ENCODE results near the gene ASL.
"Not testable (repeated sequence)": the region's sequence is repeated elsewhere in the genome, so short reads cannot be mapped to it uniquely, and the experiment has no call there.

Gene ASL

GRCh38 chr7:66119245-66119850 is 43.7 kb downstream of the ASL start:
- DNase-seq = no peak

GRCh38 chr7:66123175-66123528 is 47.5 kb downstream of the ASL start:
- DNase-seq = no peak

- not testable (repeated sequence) for DNase-seq
Measured at GRCh38 chr7:66124569-66124861, 48.9 kb downstream of the ASL start.

- DNase-seq = no peak
Measured at GRCh38 chr7:66125052-66125694, 49.6 kb downstream of the ASL start.

- not testable (repeated sequence) for DNase-seq
Measured at GRCh38 chr7:66125781-66126352, 50.2 kb downstream of the ASL start.

GRCh38 chr7:66127172-66127571 is 51.6 kb downstream of the ASL start:
- not testable (repeated sequence) for DNase-seq

GRCh38 chr7:66138994-66139752 is 63.6 kb downstream of the ASL start:
- no peak for DNase-seq

GRCh38 chr7:66140924-66141323 is 65.3 kb downstream of the ASL start:
- DNase-seq = no peak

- DNase-seq = no peak
Measured at GRCh38 chr7:66142334-66142733, 66.7 kb downstream of the ASL start.

- no peak for DNase-seq
Measured at GRCh38 chr7:66142996-66143395, 67.4 kb downstream of the ASL start.
